Fibroblast of lung (primary cell): ENCODE results near the gene WBP1L.

ENCODE experiments used
- CTCF ChIP-seq, 2 donors: IDR thresholded peaks in 1 of 2; conservative IDR thresholded peaks in 1 of 2; 1 replicate in 1 of 2; 2 replicates in 1 of 2; pipeline ENCODE4 v1.5.1; 2011 to 2012; ENCODE audit warnings: low read length in 2 of 2, control low read depth in 1 of 2, inconsistent platforms in 1 of 2, low read depth in 1 of 2, mild to moderate bottlenecking in 1 of 2
- EZH2 ChIP-seq: IDR thresholded peaks from 2 replicates; pipeline ENCODE4 v1.5.1; 2012; ENCODE audit warnings: low read length, control low read depth, mild to moderate bottlenecking; ENCODE audit errors: missing control alignments

- TF ChIP-seq CTCF (conservative IDR thresholded peaks at IDR 0.05 in 1 of 2, IDR thresholded peaks at IDR 0.05 in 1 of 2; ENCODE audit: low read depth in 1 of 2, low read length in 2 of 2) = no peak
- no peak for TF ChIP-seq EZH2
These were observed 23.8 kb downstream of the WBP1L start for GRCh38 chr10:102767428-102768160.
